GM23338 (cell line): ENCODE measurements around the gene RAB41.

Experiments used
- CREB1 ChIP-seq: fragments of 250-450 bp; sonication (Bioruptor Pico); IDR thresholded peaks from 2 replicates; pipeline ENCODE4 v1.5.0; 2020; ENCODE audit warnings: low read depth, mild to moderate bottlenecking, moderate library complexity
- CTCF ChIP-seq, 2 experiments: fragments of 200-600 bp in 1 of 2; sonication (generic) in 1 of 2; conservative IDR thresholded peaks; 2 replicates each; pipeline versions ENCODE4 v1.5.1 to v1.6.1; 2016 to 2017; ENCODE audit warnings: antibody characterized with exemption in 2 of 2, low read depth in 2 of 2, mild to moderate bottlenecking in 2 of 2, moderate library complexity in 1 of 2
- EZH2 ChIP-seq: fragments of 200-600 bp; sonication (generic); IDR thresholded peaks from one replicate; pipeline ENCODE4 v1.8.0; 2017; ENCODE audit warnings: antibody characterized with exemption, mild to moderate bottlenecking, low read depth; ENCODE audit not compliant: unreplicated experiment
- EZH2phosphoT487 ChIP-seq: fragments of 200-600 bp; sonication (generic); IDR thresholded peaks from one replicate; pipeline ENCODE4 v1.8.1; 2018; ENCODE audit warnings: antibody characterized with exemption; ENCODE audit not compliant: unreplicated experiment
- JUNB ChIP-seq: IDR thresholded peaks from one replicate; pipeline ENCODE4 v1.6.1; 2016; ENCODE audit warnings: antibody characterized with exemption; ENCODE audit not compliant: unreplicated experiment
- POLR2AphosphoS5 ChIP-seq: IDR thresholded peaks from 2 replicates; pipeline ENCODE4 v1.6.1; 2016; ENCODE audit warnings: antibody characterized with exemption, low read depth
- ZNF331 ChIP-seq: fragments of 250-450 bp; sonication (Bioruptor Pico); IDR thresholded peaks from 2 replicates; pipeline ENCODE4 v1.5.0; 2020; ENCODE audit warnings: low read depth, mild to moderate bottlenecking, moderate library complexity
- TF ChIP-seq, protein P1 (sequence below): IDR thresholded peaks from one replicate; pipeline ENCODE4 v1.6.1; 2018; ENCODE audit warnings: antibody characterized with exemption; ENCODE audit not compliant: unreplicated experiment

DNA sequence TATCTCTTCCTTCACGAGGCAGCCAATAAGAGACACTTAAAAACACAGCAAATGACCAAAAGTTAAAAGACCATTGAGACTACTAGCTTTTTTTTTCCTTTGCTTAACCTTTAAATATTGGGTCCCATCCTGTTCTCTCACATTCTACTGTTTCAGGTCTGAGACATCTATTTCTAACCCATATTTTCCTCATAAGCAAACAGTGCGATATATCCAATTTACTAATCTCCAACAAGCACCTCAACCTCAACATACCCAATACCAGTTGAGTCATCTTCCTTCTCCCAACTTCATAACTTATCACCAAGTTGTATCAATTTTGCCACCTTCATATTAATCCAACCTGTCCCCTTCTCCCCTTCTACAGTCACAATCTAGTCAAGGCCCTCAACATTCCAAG lies 40.5 kb upstream of the RAB41 start:
- TF ChIP-seq CTCF (conservative IDR thresholded peaks at IDR 0.05; ENCODE audit: low read depth in 2 of 2), result no peak
- TF ChIP-seq POLR2AphosphoS5, result no peak
- TF ChIP-seq CREB1, result no peak
- TF ChIP-seq EZH2phosphoT487, result no peak
- TF ChIP-seq EZH2, result no peak
- TF ChIP-seq, protein P1, sequence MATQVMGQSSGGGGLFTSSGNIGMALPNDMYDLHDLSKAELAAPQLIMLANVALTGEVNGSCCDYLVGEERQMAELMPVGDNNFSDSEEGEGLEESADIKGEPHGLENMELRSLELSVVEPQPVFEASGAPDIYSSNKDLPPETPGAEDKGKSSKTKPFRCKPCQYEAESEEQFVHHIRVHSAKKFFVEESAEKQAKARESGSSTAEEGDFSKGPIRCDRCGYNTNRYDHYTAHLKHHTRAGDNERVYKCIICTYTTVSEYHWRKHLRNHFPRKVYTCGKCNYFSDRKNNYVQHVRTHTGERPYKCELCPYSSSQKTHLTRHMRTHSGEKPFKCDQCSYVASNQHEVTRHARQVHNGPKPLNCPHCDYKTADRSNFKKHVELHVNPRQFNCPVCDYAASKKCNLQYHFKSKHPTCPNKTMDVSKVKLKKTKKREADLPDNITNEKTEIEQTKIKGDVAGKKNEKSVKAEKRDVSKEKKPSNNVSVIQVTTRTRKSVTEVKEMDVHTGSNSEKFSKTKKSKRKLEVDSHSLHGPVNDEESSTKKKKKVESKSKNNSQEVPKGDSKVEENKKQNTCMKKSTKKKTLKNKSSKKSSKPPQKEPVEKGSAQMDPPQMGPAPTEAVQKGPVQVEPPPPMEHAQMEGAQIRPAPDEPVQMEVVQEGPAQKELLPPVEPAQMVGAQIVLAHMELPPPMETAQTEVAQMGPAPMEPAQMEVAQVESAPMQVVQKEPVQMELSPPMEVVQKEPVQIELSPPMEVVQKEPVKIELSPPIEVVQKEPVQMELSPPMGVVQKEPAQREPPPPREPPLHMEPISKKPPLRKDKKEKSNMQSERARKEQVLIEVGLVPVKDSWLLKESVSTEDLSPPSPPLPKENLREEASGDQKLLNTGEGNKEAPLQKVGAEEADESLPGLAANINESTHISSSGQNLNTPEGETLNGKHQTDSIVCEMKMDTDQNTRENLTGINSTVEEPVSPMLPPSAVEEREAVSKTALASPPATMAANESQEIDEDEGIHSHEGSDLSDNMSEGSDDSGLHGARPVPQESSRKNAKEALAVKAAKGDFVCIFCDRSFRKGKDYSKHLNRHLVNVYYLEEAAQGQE, result no peak
- no peak for TF ChIP-seq JUNB
- TF ChIP-seq ZNF331 (CRISPR knock-in tag), result no peak
